ENCODE measurements around the gene ADAM22. TPM values are rescaled to one million over a fixed set of nuclear protein-coding genes. Genes with fewer than 3 reads are reported as not detected.

Gene ADAM22
- total RNA-seq, 1 experiment from 2014 or later, result 10.1 TPM

DNA sequence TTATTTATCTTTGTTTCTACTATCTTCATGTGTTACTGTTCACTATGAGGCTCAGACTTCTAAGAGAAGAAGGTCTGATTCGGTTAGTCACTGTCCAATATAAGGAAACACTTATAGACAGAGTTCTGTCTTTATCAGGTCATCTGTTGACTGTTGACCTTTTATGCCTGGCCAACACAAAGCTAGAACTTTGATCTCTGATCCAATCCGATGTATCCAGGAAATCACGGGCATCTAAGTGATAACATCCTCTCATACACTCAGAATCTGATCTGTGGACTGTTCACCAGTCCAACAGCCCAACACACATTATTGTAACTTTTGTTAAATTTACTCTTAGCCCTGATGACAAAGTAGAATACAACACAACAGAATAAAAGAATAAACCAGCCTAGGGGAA, 171.2 kb downstream of the ADAM22 start:
- H3K4me3 Mint-ChIP-seq (ENCODE audit: unreplicated experiment), result no peak overlapping the region
- no peaks in the 10 kb centered on the region for H3K36me3 Mint-ChIP-seq (ENCODE audit: insufficient read depth, unreplicated experiment)
- intact Hi-C loops (cut with micrococcal nuclease; ENCODE audit: unreplicated experiment), result no loop called here
- TF ChIP-seq, protein P1, sequence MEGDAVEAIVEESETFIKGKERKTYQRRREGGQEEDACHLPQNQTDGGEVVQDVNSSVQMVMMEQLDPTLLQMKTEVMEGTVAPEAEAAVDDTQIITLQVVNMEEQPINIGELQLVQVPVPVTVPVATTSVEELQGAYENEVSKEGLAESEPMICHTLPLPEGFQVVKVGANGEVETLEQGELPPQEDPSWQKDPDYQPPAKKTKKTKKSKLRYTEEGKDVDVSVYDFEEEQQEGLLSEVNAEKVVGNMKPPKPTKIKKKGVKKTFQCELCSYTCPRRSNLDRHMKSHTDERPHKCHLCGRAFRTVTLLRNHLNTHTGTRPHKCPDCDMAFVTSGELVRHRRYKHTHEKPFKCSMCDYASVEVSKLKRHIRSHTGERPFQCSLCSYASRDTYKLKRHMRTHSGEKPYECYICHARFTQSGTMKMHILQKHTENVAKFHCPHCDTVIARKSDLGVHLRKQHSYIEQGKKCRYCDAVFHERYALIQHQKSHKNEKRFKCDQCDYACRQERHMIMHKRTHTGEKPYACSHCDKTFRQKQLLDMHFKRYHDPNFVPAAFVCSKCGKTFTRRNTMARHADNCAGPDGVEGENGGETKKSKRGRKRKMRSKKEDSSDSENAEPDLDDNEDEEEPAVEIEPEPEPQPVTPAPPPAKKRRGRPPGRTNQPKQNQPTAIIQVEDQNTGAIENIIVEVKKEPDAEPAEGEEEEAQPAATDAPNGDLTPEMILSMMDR (IDR thresholded peaks at IDR 0.05; ENCODE audit: insufficient read depth in 1 of 2, low read depth in 1 of 2, low read length in 1 of 2, severe bottlenecking in 1 of 2, unreplicated experiment in 1 of 2), result no peak
- ChIA-PET POLR2A (no interaction called here), CTCF (no interaction called here)
- H3K4me1 Mint-ChIP-seq (ENCODE audit: low read depth, unreplicated experiment), result peaks cover 7% of the 10 kb centered on the region
- H3K27ac Mint-ChIP-seq (ENCODE audit: unreplicated experiment), result no peak overlapping the region
- no peak for DNase-seq
- no peaks in the 10 kb centered on the region for H3K9me3 Mint-ChIP-seq (ENCODE audit: unreplicated experiment)
- no peak overlapping the region for H3K4me3 ChIP-seq (ENCODE audit: low read depth, low read length)
- no TSS peak for BruUV-seq (replicated peaks)
- no peaks in the 10 kb centered on the region for H3K36me3 ChIP-seq (ENCODE audit: control insufficient read depth, insufficient read depth, low read length)
- H3K4me1 ChIP-seq, result no peaks in the 10 kb centered on the region
- H3K9me3 ChIP-seq, result no peaks in the 10 kb centered on the region
- no peaks in the 10 kb centered on the region for H3K27me3 ChIP-seq (replicated peaks; ENCODE audit: control insufficient read depth, insufficient read depth, low read length)
- no peaks in the 10 kb centered on the region for H3K27me3 Mint-ChIP-seq (ENCODE audit: insufficient read depth, unreplicated experiment)

DNA sequence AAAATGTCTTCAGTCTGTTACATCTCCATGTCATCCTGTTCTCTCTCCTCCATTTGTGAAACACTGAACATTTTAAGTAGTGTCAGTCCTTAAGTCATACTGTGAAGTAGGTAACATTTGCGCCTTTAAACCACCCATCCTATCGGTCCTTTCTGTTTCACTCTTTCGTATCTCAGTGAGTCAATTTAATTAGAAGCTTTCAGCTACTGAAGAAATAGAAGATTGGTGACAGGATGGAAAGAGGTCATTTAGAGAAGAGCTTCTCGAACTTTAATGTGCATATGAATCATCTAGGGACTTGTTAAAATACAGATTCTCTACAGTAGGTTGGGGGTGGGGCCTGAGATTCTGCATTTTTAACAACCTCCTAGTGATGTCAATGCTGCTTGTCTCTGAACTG, 172.4 kb downstream of the ADAM22 start:
- Mint-ChIP-seq H3K27ac (ENCODE audit: unreplicated experiment) (no peak overlapping the region), H3K9me3 (ENCODE audit: unreplicated experiment) (no peaks in the 10 kb centered on the region), H3K4me1 (ENCODE audit: low read depth, unreplicated experiment) (peaks cover 7% of the 10 kb centered on the region), H3K36me3 (ENCODE audit: insufficient read depth, unreplicated experiment) (no peaks in the 10 kb centered on the region), H3K27me3 (ENCODE audit: insufficient read depth, unreplicated experiment) (no peaks in the 10 kb centered on the region), H3K4me3 (ENCODE audit: unreplicated experiment) (no peak overlapping the region)
- H3K9me3 ChIP-seq, result no peaks in the 10 kb centered on the region
- no TSS peak for BruUV-seq (replicated peaks)
- intact Hi-C loops (cut with micrococcal nuclease; ENCODE audit: unreplicated experiment), result no loop called here
- no peak overlapping the region for H3K4me3 ChIP-seq (ENCODE audit: low read depth, low read length)
- no peaks in the 10 kb centered on the region for H3K4me1 ChIP-seq
- H3K36me3 ChIP-seq (ENCODE audit: control insufficient read depth, insufficient read depth, low read length), result no peaks in the 10 kb centered on the region
- CTCF ChIA-PET, result no interaction called here
- no peaks in the 10 kb centered on the region for H3K27me3 ChIP-seq (replicated peaks; ENCODE audit: control insufficient read depth, insufficient read depth, low read length)
- no peak for DNase-seq
- POLR2A ChIA-PET, result no interaction called here
- TF ChIP-seq, protein P1 (IDR thresholded peaks at IDR 0.05; ENCODE audit: insufficient read depth in 1 of 2, low read depth in 1 of 2, low read length in 1 of 2, severe bottlenecking in 1 of 2, unreplicated experiment in 1 of 2), result no peak

DNA sequence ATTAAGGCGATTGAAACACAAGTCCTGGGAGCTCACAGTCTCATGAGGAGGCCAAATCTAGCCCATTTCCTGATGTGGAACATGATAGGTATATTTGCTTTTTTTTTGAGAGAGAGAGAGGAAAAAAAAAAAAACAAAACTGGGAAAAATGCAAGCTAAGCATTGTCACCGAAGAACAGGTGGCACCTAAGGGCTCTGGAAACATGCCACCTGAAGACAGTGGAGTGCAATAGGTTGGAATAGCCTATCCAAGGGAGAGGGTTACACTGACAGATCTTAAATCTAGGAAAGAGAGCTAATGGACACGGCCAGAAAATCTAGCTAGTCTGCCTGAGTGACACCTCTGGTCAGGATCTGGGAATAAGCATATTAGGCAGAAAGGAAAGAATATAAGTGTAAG, 175.6 kb downstream of the ADAM22 start:
- TF ChIP-seq, protein P1 (IDR thresholded peaks at IDR 0.05; ENCODE audit: insufficient read depth in 1 of 2, low read depth in 1 of 2, low read length in 1 of 2, severe bottlenecking in 1 of 2, unreplicated experiment in 1 of 2), result no peak
- intact Hi-C loops (cut with micrococcal nuclease; ENCODE audit: unreplicated experiment), result loop anchor here (5.0 kb wide), 2 partner anchors 202 to 222 kb away; no protein-coding TSS in a partner anchor
- BruUV-seq (replicated peaks), result no TSS peak
- H3K27ac Mint-ChIP-seq (ENCODE audit: unreplicated experiment), result no peak overlapping the region
- no peaks in the 10 kb centered on the region for H3K27me3 Mint-ChIP-seq (ENCODE audit: insufficient read depth, unreplicated experiment)
- H3K36me3 Mint-ChIP-seq (ENCODE audit: insufficient read depth, unreplicated experiment), result no peaks in the 10 kb centered on the region
- H3K27me3 ChIP-seq (replicated peaks; ENCODE audit: control insufficient read depth, insufficient read depth, low read length), result no peaks in the 10 kb centered on the region
- no peak for DNase-seq
- POLR2A ChIA-PET, result no interaction called here
- no peaks in the 10 kb centered on the region for H3K4me1 ChIP-seq
- H3K4me3 Mint-ChIP-seq (ENCODE audit: unreplicated experiment), result no peak overlapping the region
- no peaks in the 10 kb centered on the region for H3K9me3 ChIP-seq
- no peaks in the 10 kb centered on the region for H3K36me3 ChIP-seq (ENCODE audit: control insufficient read depth, insufficient read depth, low read length)
- CTCF ChIA-PET, result no interaction called here
- H3K4me1 Mint-ChIP-seq (ENCODE audit: low read depth, unreplicated experiment), result no peaks in the 10 kb centered on the region
- H3K9me3 Mint-ChIP-seq (ENCODE audit: unreplicated experiment), result no peaks in the 10 kb centered on the region
- H3K4me3 ChIP-seq (ENCODE audit: low read depth, low read length), result no peak overlapping the region

All from Caco-2 (cell line).